AG09319 (cell line): ENCODE results near the gene FBXL17.

Experiments
- DNase-seq: peaks from one replicate; pipeline ENCODE4 v3.0.0-alpha.2; 2010; ENCODE audit warnings: low read depth; ENCODE audit errors: extremely low read depth
- TF ChIP-seq, protein P1 (sequence below): IDR thresholded peaks from 2 replicates; pipeline ENCODE4 v1.5.1; 2011; ENCODE audit warnings: low read depth, mild to moderate bottlenecking, inconsistent platforms, low read length, moderate library complexity

The FBXL17 gene

GRCh38 chr5:108360280-108360679 lies 21.6 kb downstream of the FBXL17 start:
- TF ChIP-seq, protein P1, sequence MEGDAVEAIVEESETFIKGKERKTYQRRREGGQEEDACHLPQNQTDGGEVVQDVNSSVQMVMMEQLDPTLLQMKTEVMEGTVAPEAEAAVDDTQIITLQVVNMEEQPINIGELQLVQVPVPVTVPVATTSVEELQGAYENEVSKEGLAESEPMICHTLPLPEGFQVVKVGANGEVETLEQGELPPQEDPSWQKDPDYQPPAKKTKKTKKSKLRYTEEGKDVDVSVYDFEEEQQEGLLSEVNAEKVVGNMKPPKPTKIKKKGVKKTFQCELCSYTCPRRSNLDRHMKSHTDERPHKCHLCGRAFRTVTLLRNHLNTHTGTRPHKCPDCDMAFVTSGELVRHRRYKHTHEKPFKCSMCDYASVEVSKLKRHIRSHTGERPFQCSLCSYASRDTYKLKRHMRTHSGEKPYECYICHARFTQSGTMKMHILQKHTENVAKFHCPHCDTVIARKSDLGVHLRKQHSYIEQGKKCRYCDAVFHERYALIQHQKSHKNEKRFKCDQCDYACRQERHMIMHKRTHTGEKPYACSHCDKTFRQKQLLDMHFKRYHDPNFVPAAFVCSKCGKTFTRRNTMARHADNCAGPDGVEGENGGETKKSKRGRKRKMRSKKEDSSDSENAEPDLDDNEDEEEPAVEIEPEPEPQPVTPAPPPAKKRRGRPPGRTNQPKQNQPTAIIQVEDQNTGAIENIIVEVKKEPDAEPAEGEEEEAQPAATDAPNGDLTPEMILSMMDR: no peak
- no peak for DNase-seq

- TF ChIP-seq, protein P1: no peak
- DNase-seq: no peak
Measured at GRCh38 chr5:108356286-108356685, 25.6 kb downstream of the FBXL17 start.

DNA sequence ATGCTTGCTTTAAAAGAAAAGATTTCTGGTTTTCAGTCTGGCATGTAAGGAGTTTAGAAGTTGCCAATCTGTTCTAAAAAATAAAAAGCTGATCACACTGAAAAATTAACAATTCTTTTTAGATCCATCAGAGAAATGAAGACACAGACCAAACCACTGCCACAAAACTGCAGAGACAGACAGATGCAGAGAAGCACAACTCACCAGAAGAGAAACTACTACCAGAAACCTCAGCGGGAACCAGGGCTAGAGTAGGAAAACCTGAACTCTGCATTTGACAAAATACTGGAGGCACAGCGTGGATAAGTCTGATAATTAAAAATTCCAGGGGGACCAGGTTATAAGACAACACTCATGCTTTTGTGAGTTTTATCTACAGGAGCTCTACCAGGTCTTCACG lies 28.8 kb downstream of the FBXL17 start:
- DNase-seq: no peak
- TF ChIP-seq, protein P1: no peak

- TF ChIP-seq, protein P1: peak; percentile 24
- no peak for DNase-seq
Measured at GRCh38 chr5:108345541-108346171, 36.2 kb downstream of the FBXL17 start.

- no peak for DNase-seq
- TF ChIP-seq, protein P1: no peak
Measured at GRCh38 chr5:108344103-108344822, 37.6 kb downstream of the FBXL17 start.

- DNase-seq: no peak
- TF ChIP-seq, protein P1: no peak
Measured at GRCh38 chr5:108341866-108342265, 40.0 kb downstream of the FBXL17 start.

- DNase-seq: no peak
Measured at GRCh38 chr5:108340131-108340530, 41.8 kb downstream of the FBXL17 start.

More at GRCh38 chr5:108340131-108340530, 41.8 kb downstream of the FBXL17 start:
- TF ChIP-seq, protein P1: no peak
